Ovary (tissue), 9 donors: ENCODE data around the gene TNIK. TPM values are rescaled to one million over a fixed set of nuclear protein-coding genes. Genes with fewer than 3 reads are reported as not detected.

Experiments used
- DNase-seq, 5 donors: peaks; one replicate each; pipeline ENCODE4 v3.0.0-alpha.2; 2019 to 2020
- H3K27ac ChIP-seq, 2 donors: fragments of 200-600 bp; one replicate each; pipeline versions ENCODE4 v1.5.1 to v1.8.0; 2019 to 2022
- H3K27me3 ChIP-seq: fragments of 200-600 bp; one replicate; pipeline ENCODE4 v1.8.0; 2022
- H3K36me3 ChIP-seq: fragments of 200-600 bp; sonication (generic); one replicate; pipeline ENCODE4 v1.5.1; 2019
- H3K4me1 ChIP-seq: one replicate; pipeline ENCODE4 v1.8.1; 2013; ENCODE audit warnings: mild to moderate bottlenecking, moderate library complexity; ENCODE audit not compliant: insufficient read depth
- H3K4me3 ChIP-seq: fragments of 200-600 bp; sonication (generic); one replicate; pipeline ENCODE4 v1.5.1; 2017
- H3K9me3 ChIP-seq, 2 donors: fragments of 200-600 bp in 1 of 2; sonication (generic) in 1 of 2; one replicate each; pipeline versions ENCODE4 v1.5.1 to v1.8.1; 2013 to 2019; ENCODE audit warnings: mild to moderate bottlenecking in 1 of 2, moderate library complexity in 1 of 2
- EP300 ChIP-seq: sonication (generic); formaldehyde crosslinking; IDR thresholded peaks from one replicate; pipeline ENCODE4 v1.6.1; 2017; ENCODE audit warnings: antibody characterized with exemption
- POLR2A ChIP-seq: fragments of 450-650 bp; IDR thresholded peaks from one replicate; pipeline ENCODE4 v1.6.1; 2017; ENCODE audit warnings: antibody characterized with exemption, mild to moderate bottlenecking, moderate library complexity
- WGBS, 3 donors: extraction: QIAGEN DNeasy Blood & Tissue Kit in 1 of 3; methylation state at CpG; one replicate each; pipeline versions ENCODE4 v1.1.5 to v1.1.7; 2013 to 2017; 5-methylcytosine and 5-hydroxymethylcytosine counted together
- intact Hi-C, 4 donors: fragments of 100-400 bp; cut with DNase I; formaldehyde crosslinking; loops; one replicate each; pipeline versions ENCODE4 v1.11.0 to v1.15.1; 2022 to 2023
- polyA plus RNA-seq, 2 donors: library from polyadenylated mRNA; stranded (reverse); fragments of 200-250 nt in 1 of 2; fragments of 350-450 nt in 1 of 2; fragmentation: Illumina TruSeq in 1 of 2; extraction: RNeasy Lipid Tissue Mini Kit (QIAGEN cat#74804) in 1 of 2; gene quantifications; one replicate each; pipeline ENCODE4 v1.2.3, GENCODE V29; 2013 to 2014
- total RNA-seq, 7 donors: library from RNA; depleted of rRNA in 2 of 7; stranded (reverse); fragments of >200 nt in 2 of 7; fragmentation: NEBNext Ultra II Directional in 3 of 7; extraction: Animal tissue kit (Norgen Biotek cat#: 25700) in 3 of 7; gene quantifications; one replicate each; pipeline versions ENCODE4 v1.1.0 to v1.2.4, GENCODE V29; 2016 to 2023
- TF ChIP-seq, protein P1 (sequence below), 3 donors: fragments of 450-650 bp in 2 of 3; fragments of 200-600 bp in 1 of 3; IDR thresholded peaks; one replicate each; pipeline versions ENCODE4 v1.5.1 to v1.8.0; 2016 to 2022; ENCODE audit warnings: antibody characterized with exemption in 3 of 3, mild to moderate bottlenecking in 1 of 3
- donor health status: DM: no; HTN: no; CAD: no; lungs with moderate emphysema.
- donor health status: DM: no; HTN: no; CAD: no.
- donor health status: Bipolar disorder and iron deficiency.
- donor health status: DM: yes; HTN: yes; CAD: no.
- donor health status: DM: no; HTN: no; CAD: no.
- donor health status: DM: yes; HTN: yes; CAD: no.

TNIK gene
- total and polyA plus RNA-seq, 9 donors: 1.1 to 9.5 (median 4.5) TPM

GRCh38 chr3:171399842-171400241 is 60.4 kb downstream of the TNIK start:
- intact Hi-C loops: no loop called here
- Histone ChIP-seq H3K36me3 (no peaks in the 10 kb centered on the region), H3K4me1 (no peaks in the 10 kb centered on the region), H3K27me3 (no peaks in the 10 kb centered on the region), H3K27ac (no peak overlapping the region), H3K4me3 (no peak overlapping the region), H3K9me3 (no peaks in the 10 kb centered on the region)
- no peak for DNase-seq
- 79 to 86% (median 85%) methylated on average over 2 of the region's 2 CpGs for WGBS, 3 donors
- TF ChIP-seq, protein P1, sequence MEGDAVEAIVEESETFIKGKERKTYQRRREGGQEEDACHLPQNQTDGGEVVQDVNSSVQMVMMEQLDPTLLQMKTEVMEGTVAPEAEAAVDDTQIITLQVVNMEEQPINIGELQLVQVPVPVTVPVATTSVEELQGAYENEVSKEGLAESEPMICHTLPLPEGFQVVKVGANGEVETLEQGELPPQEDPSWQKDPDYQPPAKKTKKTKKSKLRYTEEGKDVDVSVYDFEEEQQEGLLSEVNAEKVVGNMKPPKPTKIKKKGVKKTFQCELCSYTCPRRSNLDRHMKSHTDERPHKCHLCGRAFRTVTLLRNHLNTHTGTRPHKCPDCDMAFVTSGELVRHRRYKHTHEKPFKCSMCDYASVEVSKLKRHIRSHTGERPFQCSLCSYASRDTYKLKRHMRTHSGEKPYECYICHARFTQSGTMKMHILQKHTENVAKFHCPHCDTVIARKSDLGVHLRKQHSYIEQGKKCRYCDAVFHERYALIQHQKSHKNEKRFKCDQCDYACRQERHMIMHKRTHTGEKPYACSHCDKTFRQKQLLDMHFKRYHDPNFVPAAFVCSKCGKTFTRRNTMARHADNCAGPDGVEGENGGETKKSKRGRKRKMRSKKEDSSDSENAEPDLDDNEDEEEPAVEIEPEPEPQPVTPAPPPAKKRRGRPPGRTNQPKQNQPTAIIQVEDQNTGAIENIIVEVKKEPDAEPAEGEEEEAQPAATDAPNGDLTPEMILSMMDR (IDR thresholded peaks at IDR 0.05): no peak
- TF ChIP-seq EP300 (no peak), POLR2A (no peak)

GRCh38 chr3:171398343-171398742 is 61.9 kb downstream of the TNIK start:
- Histone ChIP-seq H3K27me3 (no peaks in the 10 kb centered on the region), H3K4me3 (no peak overlapping the region), H3K4me1 (no peaks in the 10 kb centered on the region), H3K9me3 (no peaks in the 10 kb centered on the region), H3K36me3 (no peaks in the 10 kb centered on the region), H3K27ac (no peak overlapping the region)
- no peak for TF ChIP-seq POLR2A
- no peak for TF ChIP-seq EP300
- TF ChIP-seq, protein P1 (IDR thresholded peaks at IDR 0.05): no peak
- no peak for DNase-seq
- WGBS, 3 donors: 70 to 85% (median 82%) methylated on average over 2 of the region's 2 CpGs
- intact Hi-C loops: no loop called here

GRCh38 chr3:171397089-171397488 is 63.1 kb downstream of the TNIK start:
- Histone ChIP-seq H3K36me3 (no peaks in the 10 kb centered on the region), H3K9me3 (no peaks in the 10 kb centered on the region), H3K27me3 (no peaks in the 10 kb centered on the region), H3K4me3 (no peak overlapping the region), H3K27ac (no peak overlapping the region), H3K4me1 (peaks cover 7% of the 10 kb centered on the region)
- 66 to 74% (median 67%) methylated on average over 3 of the region's 3 CpGs for WGBS, 3 donors
- intact Hi-C loops: no loop called here
- TF ChIP-seq POLR2A (no peak), EP300 (no peak)
- TF ChIP-seq, protein P1 (IDR thresholded peaks at IDR 0.05): no peak
- no peak for DNase-seq

DNA sequence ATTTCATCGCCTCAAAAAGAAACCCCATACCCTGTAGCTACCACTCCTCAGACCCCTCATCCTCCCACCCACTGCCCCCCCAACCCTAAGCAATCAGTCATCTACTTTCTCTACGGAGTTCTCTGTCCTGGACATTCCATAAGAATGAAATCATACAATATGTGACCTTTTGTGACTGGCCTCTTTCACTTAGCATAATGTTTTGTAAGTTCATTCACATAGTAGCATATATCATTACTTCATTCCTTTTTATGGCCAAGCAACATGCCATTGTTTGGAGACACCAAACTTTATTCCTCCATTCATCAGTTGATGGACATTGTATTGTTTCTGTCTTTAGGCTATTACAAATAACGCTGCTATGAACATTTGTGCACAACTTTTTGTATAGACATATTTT is 64.2 kb downstream of the TNIK start:
- TF ChIP-seq EP300 (no peak), POLR2A (no peak)
- TF ChIP-seq, protein P1 (IDR thresholded peaks at IDR 0.05): no peak
- Histone ChIP-seq H3K36me3 (no peaks in the 10 kb centered on the region), H3K9me3 (no peaks in the 10 kb centered on the region), H3K4me1 (peaks cover 7% of the 10 kb centered on the region), H3K4me3 (no peak overlapping the region), H3K27ac (no peak overlapping the region), H3K27me3 (no peaks in the 10 kb centered on the region)
- DNase-seq: no peak
- 68 to 79% (median 73%) methylated on average over 3 of the region's 3 CpGs for WGBS, 3 donors
- intact Hi-C loops: no loop called here
